ENCODE data around the gene YPEL3. TPM values are rescaled to one million over a fixed set of nuclear protein-coding genes. Genes with fewer than 3 reads are reported as not detected.

Gene YPEL3
- total and polyA plus RNA-seq, 4 donors = 66.0 to 240 (median 92.3) TPM

DNA sequence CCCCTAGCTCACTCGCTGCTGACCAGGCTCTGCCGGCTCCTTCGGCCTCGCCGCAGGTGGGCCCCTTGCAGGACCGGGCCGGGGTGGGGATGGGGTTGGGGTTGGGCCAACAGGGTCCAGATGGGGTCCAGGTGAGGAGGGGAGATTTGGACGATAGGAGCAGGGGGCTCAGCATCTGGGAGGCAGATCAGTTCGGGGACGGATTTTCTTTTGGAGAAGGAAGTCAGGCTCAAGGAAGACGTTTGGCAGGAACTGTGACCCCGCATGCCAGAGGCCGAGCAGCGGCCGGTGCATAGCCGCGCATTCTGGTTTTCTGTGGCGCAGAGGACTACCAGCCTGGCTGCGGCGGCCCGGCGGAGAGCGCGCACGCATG lies 31.3 kb downstream of the YPEL3 start:
- DNase-seq (no peak), ATAC-seq (ENCODE audit: low FRiP score) (peak; percentile 6)
- H3K36me3 ChIP-seq (ENCODE audit: control insufficient read depth in 1 of 2, insufficient read depth in 2 of 2, low read length in 1 of 2) = peaks cover 0 to 12% of the 10 kb centered on the region in 2 donors
- no peaks in the 10 kb centered on the region for H3K4me1 ChIP-seq (ENCODE audit: control insufficient read depth in 1 of 2, insufficient read depth in 2 of 2, low read length in 2 of 2)
- WGBS, 2 donors = 0% methylated on average over 12 to 25 of the region's 25 CpGs
- peak overlapping the region; percentile 88 to 94 for H3K27ac ChIP-seq (ENCODE audit: low read depth in 1 of 2, low read length in 2 of 2)
- peak overlapping the region; percentile 57 to 75 for H3K4me3 ChIP-seq (ENCODE audit: low read length in 2 of 2)
- intact Hi-C loops (cut with DNase I) = loop anchor here in 1 of 2 donors (5.0 to 10.0 kb wide), 2 partner anchors 58 to 340 kb away; partner anchors contain the start of genes MAPK3 and ZNF771
- H3K9me3 ChIP-seq (ENCODE audit: control insufficient read depth, low read length) = no peaks in the 10 kb centered on the region
- H3K27me3 ChIP-seq (ENCODE audit: control insufficient read depth in 1 of 2, insufficient read depth in 2 of 2, low read length in 1 of 2) = no peaks in the 10 kb centered on the region

DNA sequence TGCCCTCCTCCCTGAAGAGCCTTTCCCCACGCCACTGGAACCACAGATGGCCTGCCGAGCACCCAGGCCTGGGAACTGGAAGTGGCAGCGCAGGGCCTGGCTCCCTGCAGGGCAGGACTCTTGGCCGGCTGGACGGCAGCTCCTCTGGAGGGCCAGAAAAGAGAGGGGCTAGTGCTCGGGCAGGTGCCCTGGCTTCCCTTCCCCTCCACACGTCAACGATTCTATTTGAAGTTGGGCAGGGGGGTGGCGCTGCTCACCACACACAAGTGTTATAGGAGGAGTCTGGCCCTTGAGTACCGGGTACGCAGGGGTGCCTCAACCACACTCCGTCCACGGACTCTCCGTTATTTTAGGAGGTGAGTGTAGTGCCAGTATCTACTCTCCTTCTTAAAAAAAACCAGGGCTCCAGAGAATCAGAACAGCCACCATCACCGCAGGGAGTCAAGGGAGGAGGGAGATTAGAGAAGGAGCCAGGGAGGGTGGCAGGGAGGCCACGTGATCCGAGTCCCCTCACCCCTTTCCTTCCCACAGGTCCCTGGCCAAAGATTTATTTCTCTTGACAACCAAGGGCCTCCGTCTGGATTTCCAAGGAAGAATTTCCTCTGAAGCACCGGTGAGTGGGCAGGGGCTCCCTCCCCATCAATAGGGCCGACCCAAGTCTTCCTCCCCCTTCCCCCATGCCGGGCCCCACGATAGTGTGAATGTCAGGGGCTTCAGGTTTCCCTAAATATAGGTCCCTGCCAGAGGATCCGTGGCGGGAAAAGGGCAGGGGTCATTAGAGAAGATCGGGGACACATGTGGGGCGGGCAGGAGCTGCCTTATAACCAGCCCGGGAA lies 31.9 kb downstream of the YPEL3 start:
- Histone ChIP-seq H3K9me3 (ENCODE audit: control insufficient read depth, low read length) (no peaks in the 10 kb centered on the region), H3K4me3 (ENCODE audit: low read length in 2 of 2) (peak overlapping the region; percentile 57 to 75), H3K27me3 (ENCODE audit: control insufficient read depth in 1 of 2, insufficient read depth in 2 of 2, low read length in 1 of 2) (no peaks in the 10 kb centered on the region), H3K36me3 (ENCODE audit: control insufficient read depth in 1 of 2, insufficient read depth in 2 of 2, low read length in 1 of 2) (peaks cover 0 to 7% of the 10 kb centered on the region in 2 donors), H3K4me1 (ENCODE audit: control insufficient read depth in 1 of 2, insufficient read depth in 2 of 2, low read length in 2 of 2) (no peaks in the 10 kb centered on the region), H3K27ac (ENCODE audit: low read depth in 1 of 2, low read length in 2 of 2) (peak overlapping the region; percentile 93 to 94)
- peak; percentile 54 for ATAC-seq (ENCODE audit: low FRiP score)
- 1 to 3% methylated on average over 26 to 27 of the region's 27 CpGs for WGBS, 2 donors
- intact Hi-C loops (cut with DNase I) = loop anchor here in 1 of 2 donors (5.0 to 10.0 kb wide), 2 partner anchors 58 to 341 kb away; partner anchors contain the start of genes MAPK3 and ZNF771
- DNase-seq = peak; percentile 87 to 88

- Histone ChIP-seq H3K27me3 (ENCODE audit: control insufficient read depth in 1 of 2, insufficient read depth in 2 of 2, low read length in 1 of 2) (no peaks in the 10 kb centered on the region), H3K9me3 (ENCODE audit: control insufficient read depth, low read length) (no peaks in the 10 kb centered on the region), H3K27ac (ENCODE audit: low read depth in 1 of 2, low read length in 2 of 2) (peak overlapping the region; percentile 93 to 94), H3K4me1 (ENCODE audit: control insufficient read depth in 1 of 2, insufficient read depth in 2 of 2, low read length in 2 of 2) (no peaks in the 10 kb centered on the region), H3K36me3 (ENCODE audit: control insufficient read depth in 1 of 2, insufficient read depth in 2 of 2, low read length in 1 of 2) (peaks cover 0 to 2% of the 10 kb centered on the region in 2 donors), H3K4me3 (ENCODE audit: low read length in 2 of 2) (peak overlapping the region in 1 of 2 donors; percentile 75)
- ATAC-seq (ENCODE audit: low FRiP score) = no peak
- intact Hi-C loops (cut with DNase I) = loop anchor here in 1 of 2 donors (5.0 to 10.0 kb wide), 2 partner anchors 59 to 341 kb away; partner anchors contain the start of genes MAPK3 and ZNF771
- peak in 1 of 2 donors; percentile 59 for DNase-seq
- 25 to 28% methylated on average over 12 of the region's 12 CpGs for WGBS, 2 donors
These were observed 32.6 kb downstream of the YPEL3 start for GRCh38 chr16:30063278-30063892.

DNA sequence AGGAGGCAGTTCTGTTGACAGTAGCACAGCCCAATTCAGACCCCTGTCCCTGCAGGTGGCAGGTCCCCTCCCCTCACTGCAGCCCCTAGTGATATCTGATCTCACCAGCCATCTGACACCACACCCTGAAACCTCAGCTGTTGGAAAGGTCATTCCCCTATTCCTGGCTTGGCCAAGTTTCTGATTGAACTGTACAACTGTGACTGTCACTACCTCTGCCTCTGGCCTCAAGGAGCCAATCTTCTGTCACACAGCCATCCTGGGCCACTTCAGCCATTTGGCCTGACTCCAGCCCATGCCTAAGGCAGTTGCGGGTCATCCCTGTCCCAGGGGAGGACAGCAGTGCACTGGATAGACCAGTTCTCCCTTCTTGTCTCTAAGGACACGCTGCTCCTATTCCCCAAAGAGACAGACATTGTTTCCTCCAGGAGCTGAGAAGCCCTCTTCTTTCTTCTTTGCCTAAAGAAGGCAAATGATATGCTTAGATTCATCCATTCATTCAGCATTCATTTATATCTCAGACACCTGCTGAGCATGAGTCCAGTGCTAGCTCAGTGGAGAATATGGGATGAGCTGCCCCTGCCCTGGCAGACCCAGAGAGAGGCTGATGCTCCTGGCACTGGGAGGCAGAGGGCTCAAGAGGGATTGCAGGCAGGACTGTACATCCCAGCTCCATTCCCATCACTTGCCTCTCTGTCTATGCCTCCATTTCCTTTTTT lies 35.0 kb downstream of the YPEL3 start:
- intact Hi-C loops (cut with DNase I) = loop anchor here in 1 of 2 donors (5.0 to 10.0 kb wide), 2 partner anchors 61 to 344 kb away; partner anchors contain the start of genes MAPK3 and ZNF771
- Histone ChIP-seq H3K36me3 (ENCODE audit: control insufficient read depth in 1 of 2, insufficient read depth in 2 of 2, low read length in 1 of 2) (no peaks in the 10 kb centered on the region), H3K27me3 (ENCODE audit: control insufficient read depth in 1 of 2, insufficient read depth in 2 of 2, low read length in 1 of 2) (no peaks in the 10 kb centered on the region), H3K9me3 (ENCODE audit: control insufficient read depth, low read length) (no peaks in the 10 kb centered on the region), H3K4me1 (ENCODE audit: control insufficient read depth in 1 of 2, insufficient read depth in 2 of 2, low read length in 2 of 2) (no peaks in the 10 kb centered on the region), H3K27ac (ENCODE audit: low read depth in 1 of 2, low read length in 2 of 2) (peak overlapping the region in 1 of 2 donors; percentile 28), H3K4me3 (ENCODE audit: low read length in 2 of 2) (no peak overlapping the region)
- DNase-seq = no peak
- 63 to 66% methylated on average over 2 of the region's 2 CpGs for WGBS, 2 donors
- ATAC-seq (ENCODE audit: low FRiP score) = no peak

GRCh38 chr16:30060346-30060745 lies 35.7 kb downstream of the YPEL3 start:
- intact Hi-C loops (cut with DNase I) = loop anchor here in 1 of 2 donors (5.0 to 10.0 kb wide), 2 partner anchors 62 to 344 kb away; partner anchors contain the start of genes MAPK3 and ZNF771
- H3K27ac ChIP-seq (ENCODE audit: low read depth in 1 of 2, low read length in 2 of 2) = no peak overlapping the region
- no peaks in the 10 kb centered on the region for H3K27me3 ChIP-seq (ENCODE audit: control insufficient read depth in 1 of 2, insufficient read depth in 2 of 2, low read length in 1 of 2)
- no peaks in the 10 kb centered on the region for H3K9me3 ChIP-seq (ENCODE audit: control insufficient read depth, low read length)
- H3K4me3 ChIP-seq (ENCODE audit: low read length in 2 of 2) = no peak overlapping the region
- H3K4me1 ChIP-seq (ENCODE audit: control insufficient read depth in 1 of 2, insufficient read depth in 2 of 2, low read length in 2 of 2) = no peaks in the 10 kb centered on the region
- WGBS, 2 donors = 88% methylated on average over 4 of the region's 4 CpGs
- no peaks in the 10 kb centered on the region for H3K36me3 ChIP-seq (ENCODE audit: control insufficient read depth in 1 of 2, insufficient read depth in 2 of 2, low read length in 1 of 2)
- DNase-seq (no peak), ATAC-seq (ENCODE audit: low FRiP score) (no peak)

- Histone ChIP-seq H3K4me1 (ENCODE audit: control insufficient read depth in 1 of 2, insufficient read depth in 2 of 2, low read length in 2 of 2) (no peaks in the 10 kb centered on the region), H3K27ac (ENCODE audit: low read depth in 1 of 2, low read length in 2 of 2) (no peak overlapping the region), H3K36me3 (ENCODE audit: control insufficient read depth in 1 of 2, insufficient read depth in 2 of 2, low read length in 1 of 2) (no peaks in the 10 kb centered on the region), H3K27me3 (ENCODE audit: control insufficient read depth in 1 of 2, insufficient read depth in 2 of 2, low read length in 1 of 2) (no peaks in the 10 kb centered on the region), H3K9me3 (ENCODE audit: control insufficient read depth, low read length) (no peaks in the 10 kb centered on the region), H3K4me3 (ENCODE audit: low read length in 2 of 2) (no peak overlapping the region)
- ATAC-seq (ENCODE audit: low FRiP score) (no peak), DNase-seq (no peak)
- intact Hi-C loops (cut with DNase I) = no loop called here
- WGBS, 2 donors = 57 to 60% methylated on average over 10 of the region's 10 CpGs
These were observed 41.0 kb downstream of the YPEL3 start for GRCh38 chr16:30054959-30055553.

DNA sequence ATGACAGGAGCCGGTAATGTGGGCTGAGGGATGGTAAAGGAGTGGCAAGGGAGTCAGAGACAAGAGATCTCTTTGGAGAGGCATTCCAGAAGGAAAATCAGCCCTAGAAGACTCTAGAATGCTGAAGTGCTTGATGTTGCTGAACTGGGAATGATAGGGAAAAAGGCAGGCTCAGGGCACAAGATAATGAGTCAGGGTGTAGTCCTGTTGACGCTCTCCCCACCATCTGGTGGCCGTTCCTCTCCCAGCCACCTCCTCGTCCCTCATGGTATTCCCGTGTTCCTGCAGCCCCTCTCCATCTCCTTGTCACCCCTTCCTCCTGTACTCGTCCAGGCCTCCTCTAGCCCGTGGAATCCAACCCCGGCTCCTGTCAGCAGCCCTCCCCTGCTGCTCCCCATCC lies 41.6 kb downstream of the YPEL3 start:
- Histone ChIP-seq H3K4me1 (ENCODE audit: control insufficient read depth in 1 of 2, insufficient read depth in 2 of 2, low read length in 2 of 2) (no peaks in the 10 kb centered on the region), H3K9me3 (ENCODE audit: control insufficient read depth, low read length) (no peaks in the 10 kb centered on the region), H3K36me3 (ENCODE audit: control insufficient read depth in 1 of 2, insufficient read depth in 2 of 2, low read length in 1 of 2) (no peaks in the 10 kb centered on the region), H3K4me3 (ENCODE audit: low read length in 2 of 2) (no peak overlapping the region), H3K27me3 (ENCODE audit: control insufficient read depth in 1 of 2, insufficient read depth in 2 of 2, low read length in 1 of 2) (no peaks in the 10 kb centered on the region), H3K27ac (ENCODE audit: low read depth in 1 of 2, low read length in 2 of 2) (no peak overlapping the region)
- DNase-seq = no peak
- no peak for ATAC-seq (ENCODE audit: low FRiP score)
- intact Hi-C loops (cut with DNase I) = no loop called here
- WGBS, 2 donors = 82 to 84% methylated on average over 8 of the region's 8 CpGs

GRCh38 chr16:30053376-30054015 lies 42.5 kb downstream of the YPEL3 start:
- Histone ChIP-seq H3K27ac (ENCODE audit: low read depth in 1 of 2, low read length in 2 of 2) (no peak overlapping the region), H3K4me1 (ENCODE audit: control insufficient read depth in 1 of 2, insufficient read depth in 2 of 2, low read length in 2 of 2) (no peaks in the 10 kb centered on the region), H3K27me3 (ENCODE audit: control insufficient read depth in 1 of 2, insufficient read depth in 2 of 2, low read length in 1 of 2) (no peaks in the 10 kb centered on the region), H3K4me3 (ENCODE audit: low read length in 2 of 2) (peak overlapping the region; percentile 2 to 52), H3K36me3 (ENCODE audit: control insufficient read depth in 1 of 2, insufficient read depth in 2 of 2, low read length in 1 of 2) (no peaks in the 10 kb centered on the region), H3K9me3 (ENCODE audit: control insufficient read depth, low read length) (no peaks in the 10 kb centered on the region)
- ATAC-seq (ENCODE audit: low FRiP score) (peak; percentile 46), DNase-seq (peak in 1 of 2 donors; percentile 60)
- WGBS, 2 donors = 2% methylated on average over 18 to 19 of the region's 19 CpGs
- intact Hi-C loops (cut with DNase I) = no loop called here

All from aorta (tissue), 5 donors.